GM19372 (cell line): ENCODE measurements around the gene CNTN4.

Source experiments
- ATAC-seq: cut with Tn5 transposase; IDR thresholded peaks from one replicate; pipeline ENCODE4 v1.9.1; 2021; ENCODE audit warnings: mild to moderate bottlenecking, low read depth, moderate library complexity; ENCODE audit not compliant: unreplicated experiment

CNTN4 gene

DNA sequence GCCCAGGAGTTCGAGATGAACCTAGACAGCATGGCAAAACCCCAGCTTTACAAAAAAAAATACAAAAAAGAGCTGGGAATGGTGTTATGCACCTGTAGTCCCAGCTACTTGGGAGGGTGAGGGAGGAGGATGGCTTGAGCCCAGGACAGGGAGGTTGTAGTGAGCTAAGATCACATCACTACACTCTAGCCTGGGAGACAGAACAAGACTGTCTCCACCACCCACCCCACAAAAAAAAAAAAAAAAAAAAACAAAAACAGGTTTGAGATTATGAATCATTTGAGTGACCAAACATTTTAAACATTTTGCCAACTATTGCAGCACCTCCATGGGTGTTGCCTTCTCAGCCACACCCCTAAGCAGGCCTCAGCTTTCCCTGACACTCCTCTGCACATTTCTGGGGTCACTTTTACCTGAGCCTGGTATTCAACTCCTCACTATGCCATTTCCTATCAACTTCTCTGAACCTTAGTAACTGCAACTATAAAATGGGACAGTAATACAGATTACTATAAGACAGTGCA, 969.8 kb downstream of the CNTN4 start:
- ATAC-seq: no peak

DNA sequence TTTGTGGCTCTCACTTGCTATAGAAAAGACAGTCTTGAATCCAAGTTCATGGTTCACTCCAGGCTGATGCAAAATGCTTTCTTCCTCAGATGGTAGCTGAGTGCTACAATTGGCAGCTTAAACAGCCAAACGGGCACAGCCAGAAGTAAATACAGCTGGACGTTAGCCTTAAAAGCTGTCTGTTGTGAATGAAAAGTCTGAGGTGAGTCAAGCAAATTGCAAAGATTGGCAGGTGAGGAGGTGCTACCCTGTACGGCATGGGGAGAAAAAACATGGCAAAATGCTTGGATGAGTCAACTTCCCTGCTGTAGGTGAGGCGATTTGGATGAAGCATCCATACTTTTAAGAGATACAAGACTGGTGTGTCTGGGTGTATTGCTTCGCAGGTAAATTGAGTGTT, 971.1 kb downstream of the CNTN4 start:
- ATAC-seq: no peak

GRCh38 chr3:3071136-3071535, 972.5 kb downstream of the CNTN4 start:
- ATAC-seq: no peak

DNA sequence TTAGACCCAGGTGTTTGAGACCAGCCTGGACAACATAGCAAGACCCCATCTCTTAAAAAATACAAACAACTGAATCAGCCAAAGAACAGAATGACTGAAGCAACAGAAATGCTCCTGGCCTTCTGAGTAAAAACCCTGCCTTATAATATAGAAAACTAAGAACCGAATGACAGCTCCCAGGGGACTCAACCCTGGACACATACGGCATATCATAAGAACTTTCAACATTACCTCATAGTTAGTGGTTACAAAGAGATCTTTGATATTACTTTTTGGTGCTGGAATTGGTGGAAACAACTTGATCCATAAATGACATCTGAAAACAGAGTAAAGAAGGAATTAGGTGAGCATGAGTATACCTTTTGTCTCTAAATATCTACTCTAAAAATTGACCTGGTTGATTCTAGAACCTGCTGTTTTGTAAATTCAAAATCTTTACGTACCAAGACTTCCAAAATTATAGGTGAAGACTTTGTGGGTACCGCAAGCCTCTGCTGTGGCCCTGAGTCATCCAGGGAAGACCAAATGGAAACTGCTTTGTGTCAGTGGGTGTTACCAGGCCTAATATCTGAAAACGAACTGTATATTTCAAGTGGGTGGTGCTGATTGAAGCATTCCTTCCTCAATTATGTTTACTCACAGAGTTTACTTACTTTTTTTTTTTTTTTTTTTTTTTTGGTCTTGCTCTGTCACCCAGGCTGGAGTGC, 976.0 kb downstream of the CNTN4 start:
- no peak for ATAC-seq

DNA sequence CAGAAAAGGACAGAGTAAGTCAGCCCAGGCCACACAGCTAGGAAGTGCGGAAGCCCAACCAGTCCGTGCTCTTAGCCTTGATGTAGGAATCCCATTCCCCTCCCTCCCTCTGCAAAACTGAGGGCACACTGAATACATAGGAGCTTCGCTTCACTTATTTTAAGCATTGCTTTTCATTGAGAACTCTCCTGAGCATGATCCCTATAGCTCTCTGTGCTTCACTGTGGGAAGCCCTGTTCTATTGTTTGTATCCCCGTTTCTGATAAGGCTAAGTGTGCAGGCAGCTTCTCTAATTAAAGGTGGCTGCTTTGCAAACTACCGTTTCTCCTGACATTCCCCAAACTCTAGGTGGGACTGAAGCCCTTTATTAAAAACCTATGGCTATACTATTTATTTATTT, 981.6 kb downstream of the CNTN4 start:
- no peak for ATAC-seq

DNA sequence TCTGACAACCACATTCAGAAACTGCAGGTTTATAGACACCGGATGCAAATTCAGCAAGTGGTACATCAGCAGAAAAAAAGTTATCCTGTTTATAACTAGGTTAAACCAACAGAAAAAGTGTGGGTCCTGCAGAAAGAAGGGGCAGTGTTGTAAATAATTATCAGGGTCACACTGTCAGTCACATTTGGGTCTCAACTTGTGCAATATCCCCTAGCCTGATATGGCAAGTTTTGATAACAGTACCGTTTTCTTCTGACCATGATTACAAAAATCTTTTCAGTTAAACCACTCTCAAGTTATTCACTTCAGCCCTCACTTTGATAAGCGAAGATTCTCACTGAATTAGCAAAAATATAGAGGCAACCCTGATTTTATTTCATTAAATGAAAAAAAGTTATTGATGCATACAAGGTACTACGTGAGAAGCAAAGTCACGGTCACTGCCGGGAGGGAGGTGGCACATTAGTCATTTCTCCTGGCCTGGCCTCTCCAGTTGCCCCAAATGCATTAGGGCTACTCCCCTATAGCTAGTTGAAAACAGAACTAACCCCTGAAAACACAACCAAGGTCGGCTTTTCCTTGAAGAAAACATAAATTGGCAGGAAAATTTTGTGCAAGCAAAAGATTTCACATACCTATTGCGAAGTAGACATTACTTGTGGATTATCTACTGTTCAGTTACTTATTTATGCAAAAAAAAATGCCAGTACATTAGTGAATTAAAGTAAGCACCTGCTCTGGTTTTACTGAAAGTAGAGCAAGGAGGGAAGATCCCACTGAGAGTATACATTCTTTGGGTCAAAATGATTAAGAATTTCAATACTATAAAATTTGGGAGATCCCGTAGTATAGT, 982.9 kb downstream of the CNTN4 start:
- ATAC-seq: peak; percentile 45

DNA sequence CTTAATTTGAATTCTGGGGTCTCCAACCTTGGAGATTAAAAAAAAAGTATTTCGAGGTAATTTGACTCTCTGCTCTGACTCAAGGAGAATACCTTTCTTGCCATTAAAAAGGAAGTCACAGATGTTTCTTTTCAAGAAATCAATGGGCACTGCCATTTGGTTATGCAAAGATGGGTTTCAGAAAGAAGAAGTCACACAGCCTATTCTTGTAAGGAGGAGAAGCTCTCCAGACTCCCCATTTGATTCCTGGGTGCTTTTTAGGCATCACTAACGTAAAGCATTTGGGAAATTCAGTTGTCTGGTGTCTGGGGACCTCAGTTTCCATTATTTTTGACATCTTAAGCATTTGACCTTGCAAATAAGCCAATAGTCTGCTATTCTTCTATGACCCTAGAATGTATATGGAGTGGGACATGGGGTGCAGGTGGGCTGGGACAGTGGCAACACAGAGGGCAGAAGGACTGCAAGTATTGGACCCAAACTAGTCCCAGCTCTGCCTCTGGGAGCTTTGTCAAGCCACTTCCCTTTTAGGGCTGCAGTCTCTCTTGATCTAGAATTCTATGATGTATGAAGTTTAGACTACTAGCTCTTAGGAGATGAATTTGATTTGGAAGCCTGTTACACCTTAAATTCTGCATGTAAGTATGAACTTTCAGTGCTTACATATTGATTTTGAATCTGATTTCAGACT, 983.7 kb downstream of the CNTN4 start:
- ATAC-seq: peak; percentile 61

DNA sequence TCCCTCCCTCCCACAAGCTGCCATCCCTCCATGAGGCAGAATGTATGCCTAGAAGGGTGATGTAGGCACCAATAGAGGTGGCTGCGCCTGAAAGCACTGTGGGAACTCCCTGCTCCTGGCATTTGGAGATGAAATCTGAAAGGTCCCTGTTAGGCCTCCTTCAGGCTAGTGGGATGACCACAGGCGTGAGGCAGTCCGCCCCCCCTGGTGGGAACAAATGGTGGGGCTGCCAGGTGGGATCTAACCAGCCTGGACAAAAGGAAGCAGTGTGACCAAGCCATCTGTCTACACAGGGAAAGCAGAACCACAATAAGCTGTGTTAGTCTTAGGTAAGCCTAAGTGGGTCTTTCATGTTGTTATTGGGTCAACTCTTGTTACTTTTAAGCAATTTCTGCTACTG, 986.2 kb downstream of the CNTN4 start:
- no peak for ATAC-seq

DNA sequence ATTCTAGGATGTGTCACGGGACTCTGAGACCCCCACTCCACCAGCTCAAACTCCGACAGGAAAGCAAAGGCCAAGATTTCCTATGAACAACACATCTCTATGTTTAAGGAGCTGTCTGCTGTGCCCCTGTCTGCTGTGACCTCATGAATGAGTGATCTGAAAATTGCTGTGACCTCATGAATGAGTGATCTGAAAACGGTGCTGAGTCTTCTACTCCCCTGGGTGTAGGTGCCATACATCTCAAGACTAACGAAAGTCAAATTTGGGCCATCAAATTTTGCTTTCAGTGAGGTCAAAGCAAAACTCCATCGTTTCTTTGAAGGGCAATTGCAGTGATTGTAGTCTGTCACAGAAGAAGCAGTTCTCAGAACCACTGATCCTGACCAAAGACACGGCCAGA, 987.1 kb downstream of the CNTN4 start:
- ATAC-seq: no peak

- ATAC-seq: no peak
Measured at GRCh38 chr3:3086239-3086638, 987.6 kb downstream of the CNTN4 start.

DNA sequence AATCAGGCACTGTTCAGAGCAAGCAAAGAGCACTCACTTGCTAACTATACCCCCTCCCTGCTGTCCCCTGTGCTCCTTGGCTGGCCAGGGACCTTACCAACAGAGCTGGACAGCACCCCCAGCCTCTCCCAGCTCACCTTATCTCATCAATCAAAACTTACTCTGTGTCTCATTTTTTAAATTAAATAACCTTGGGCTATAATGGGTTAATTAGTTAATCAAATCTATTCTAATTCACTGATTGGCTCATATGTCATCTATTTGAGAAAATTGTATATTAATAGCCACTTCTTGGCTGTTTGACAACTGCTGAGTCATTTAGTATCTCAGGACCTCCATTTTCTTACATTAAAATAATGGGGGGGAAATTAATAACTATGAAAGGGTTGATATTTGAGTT, 988.6 kb downstream of the CNTN4 start:
- ATAC-seq: no peak

GRCh38 chr3:3087716-3088465, 989.2 kb downstream of the CNTN4 start:
- no peak for ATAC-seq

- peak; percentile 99 for ATAC-seq
Measured at GRCh38 chr3:3089017-3089416, 990.4 kb downstream of the CNTN4 start.

- no peak for ATAC-seq
Measured at GRCh38 chr3:3097958-3098357, 999.3 kb downstream of the CNTN4 start.

DNA sequence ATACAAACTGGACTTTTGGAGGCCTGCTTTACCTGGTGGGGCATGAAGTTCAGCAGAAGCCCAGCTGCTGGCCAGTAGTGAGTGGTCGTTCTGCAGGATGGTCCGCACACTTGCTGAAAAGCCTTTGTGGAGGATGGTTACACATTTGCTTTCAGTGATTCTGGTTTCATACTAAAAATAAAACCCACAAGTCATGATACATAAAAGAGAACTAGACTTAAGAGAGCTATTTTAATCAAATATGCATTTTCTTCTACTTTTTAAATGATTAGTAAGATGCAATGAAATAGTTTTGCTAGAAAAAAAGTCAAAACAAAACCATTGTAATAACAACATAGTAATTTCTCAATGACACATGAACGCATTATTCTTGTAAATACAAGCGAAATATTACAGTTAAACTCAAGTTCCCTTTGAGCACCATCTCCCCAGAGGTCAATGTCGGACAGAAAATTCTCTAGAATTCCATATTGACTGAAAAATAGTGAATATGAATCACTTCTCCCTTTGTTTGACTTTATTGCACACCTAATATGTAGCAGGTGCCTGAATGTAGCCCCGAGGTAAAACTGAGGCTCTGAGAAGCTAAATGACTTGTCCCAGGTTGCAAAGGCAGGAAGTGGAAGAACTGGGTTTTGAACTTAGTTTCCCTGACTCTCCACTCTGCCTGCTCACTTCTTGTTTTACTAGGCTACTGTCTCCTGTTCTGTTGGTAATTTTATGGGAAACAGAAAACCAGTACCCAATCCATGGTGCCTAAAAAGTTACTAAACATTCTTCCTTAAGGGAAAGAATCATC, 1003.2 kb downstream of the CNTN4 start:
- no peak for ATAC-seq

DNA sequence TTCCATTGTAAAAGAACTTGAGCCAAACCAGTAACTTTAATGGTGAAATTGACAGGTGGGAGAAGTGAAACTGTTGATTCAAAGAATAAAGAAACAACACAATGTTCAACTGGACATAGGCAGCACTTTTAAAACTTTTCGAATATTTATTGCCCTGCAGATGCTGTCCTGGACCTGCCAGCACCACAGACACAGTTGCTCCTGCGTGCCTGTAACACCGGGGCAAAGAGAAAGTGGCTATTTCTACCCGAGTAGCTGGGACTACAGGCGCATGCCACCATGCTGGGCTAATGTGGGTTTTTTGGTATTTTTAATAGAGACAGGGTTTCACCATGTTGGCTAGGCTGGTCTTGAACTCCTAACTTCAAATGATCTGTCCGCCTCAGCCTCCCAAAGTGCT, 1004.1 kb downstream of the CNTN4 start:
- no peak for ATAC-seq

DNA sequence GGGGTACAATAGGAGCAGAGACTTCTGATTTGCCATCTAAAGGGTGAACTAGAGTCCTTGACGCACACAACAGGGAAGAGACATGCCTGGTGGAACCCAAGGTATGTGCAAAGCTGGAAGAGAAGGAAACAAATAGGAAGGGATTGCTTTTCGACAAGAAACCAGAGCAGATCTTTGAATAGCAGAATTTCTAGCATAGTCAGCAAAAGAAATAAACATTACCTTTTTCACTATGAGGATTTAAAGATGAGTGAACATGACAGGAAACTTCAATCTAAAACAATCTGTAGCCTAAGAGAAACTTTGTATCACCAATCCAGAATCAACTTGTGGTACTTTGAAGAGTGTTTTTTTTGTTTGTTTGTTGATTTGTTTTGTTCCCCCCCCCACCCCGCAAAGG, 1006.6 kb downstream of the CNTN4 start:
- no peak for ATAC-seq

- no peak for ATAC-seq
Measured at GRCh38 chr3:3105815-3106214, 1007.1 kb downstream of the CNTN4 start.

- no peak for ATAC-seq
Measured at GRCh38 chr3:3107181-3107580, 1008.5 kb downstream of the CNTN4 start.
